Measurements from ENCODE around the gene MTHFD2L. TPM values are rescaled to one million over a fixed set of nuclear protein-coding genes. Genes with fewer than 3 reads are reported as not detected.
A peak's percentile ranks its signal among the peaks of the same experiment; 100 is the strongest.

The MTHFD2L gene
- total RNA-seq, 1 experiment from 2014 or later: 11.6 TPM

- DNase-seq (ENCODE audit: low read depth): no peak
- in situ Hi-C loops (cut with HindIII; ENCODE audit: low pct_unique_long_range_greater_than_20kb, low sequenced_read_pairs): no loop called here
Observed at GRCh38 chr4:74218201-74218600, 60.3 kb downstream of the MTHFD2L start.

DNA sequence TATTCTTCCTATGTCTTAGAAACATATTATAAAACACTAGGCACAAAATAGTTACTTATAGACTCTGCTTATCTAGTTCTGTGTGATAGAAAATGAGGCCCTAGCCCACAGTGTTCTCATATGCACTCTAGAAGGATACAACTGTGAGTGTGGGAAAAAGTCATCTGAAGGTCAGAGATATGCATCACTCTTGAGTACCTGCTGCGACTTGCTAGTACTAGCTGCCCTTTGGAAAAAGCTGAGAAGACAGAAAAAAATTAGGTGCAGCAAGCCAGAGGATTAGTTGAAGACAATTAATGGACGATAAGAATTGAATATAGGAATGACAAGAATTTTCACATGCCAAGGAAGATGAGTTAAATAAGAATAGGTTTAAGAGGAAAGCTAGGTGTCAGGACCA is 61.3 kb downstream of the MTHFD2L start:
- in situ Hi-C loops (cut with HindIII; ENCODE audit: low pct_unique_long_range_greater_than_20kb, low sequenced_read_pairs): no loop called here
- no peak for DNase-seq (ENCODE audit: low read depth)

- in situ Hi-C loops (cut with HindIII; ENCODE audit: low pct_unique_long_range_greater_than_20kb, low sequenced_read_pairs): no loop called here
- DNase-seq (ENCODE audit: low read depth): no peak
Observed at GRCh38 chr4:74223098-74223497, 65.2 kb downstream of the MTHFD2L start.

- DNase-seq (ENCODE audit: low read depth): no peak
- in situ Hi-C loops (cut with HindIII; ENCODE audit: low pct_unique_long_range_greater_than_20kb, low sequenced_read_pairs): no loop called here
Observed at GRCh38 chr4:74223801-74224200, 65.9 kb downstream of the MTHFD2L start.

- DNase-seq (ENCODE audit: low read depth): peak; percentile 59
- in situ Hi-C loops (cut with HindIII; ENCODE audit: low pct_unique_long_range_greater_than_20kb, low sequenced_read_pairs): no loop called here
Observed at GRCh38 chr4:74228691-74229640, 71.0 kb downstream of the MTHFD2L start.

GRCh38 chr4:74230902-74231499 is 73.1 kb downstream of the MTHFD2L start:
- in situ Hi-C loops (cut with HindIII; ENCODE audit: low pct_unique_long_range_greater_than_20kb, low sequenced_read_pairs): no loop called here

DNA sequence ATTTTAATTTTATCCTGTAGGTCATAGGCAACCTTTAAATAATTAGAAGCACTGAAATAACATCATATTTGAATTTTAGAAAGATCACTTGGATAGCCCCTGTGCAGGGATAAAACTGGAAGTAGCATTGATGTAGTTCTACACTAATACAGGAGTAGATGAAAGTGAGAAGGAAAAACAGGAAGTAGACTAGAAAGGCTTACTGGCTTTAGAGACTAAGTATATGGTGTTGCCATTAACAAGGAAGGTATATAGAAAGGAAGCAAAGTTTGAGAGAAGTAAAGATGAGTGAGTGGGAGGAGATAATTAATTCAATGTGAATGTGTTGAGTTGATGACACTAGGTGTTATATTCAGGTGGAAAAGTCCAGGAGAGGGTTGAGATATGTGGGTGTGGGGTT is 77.2 kb downstream of the MTHFD2L start:
- in situ Hi-C loops (cut with HindIII; ENCODE audit: low pct_unique_long_range_greater_than_20kb, low sequenced_read_pairs): no loop called here
- DNase-seq (ENCODE audit: low read depth): no peak

More at GRCh38 chr4:74230902-74231499, 73.1 kb downstream of the MTHFD2L start:
- peak; percentile 80 for DNase-seq (ENCODE audit: low read depth)

DNA sequence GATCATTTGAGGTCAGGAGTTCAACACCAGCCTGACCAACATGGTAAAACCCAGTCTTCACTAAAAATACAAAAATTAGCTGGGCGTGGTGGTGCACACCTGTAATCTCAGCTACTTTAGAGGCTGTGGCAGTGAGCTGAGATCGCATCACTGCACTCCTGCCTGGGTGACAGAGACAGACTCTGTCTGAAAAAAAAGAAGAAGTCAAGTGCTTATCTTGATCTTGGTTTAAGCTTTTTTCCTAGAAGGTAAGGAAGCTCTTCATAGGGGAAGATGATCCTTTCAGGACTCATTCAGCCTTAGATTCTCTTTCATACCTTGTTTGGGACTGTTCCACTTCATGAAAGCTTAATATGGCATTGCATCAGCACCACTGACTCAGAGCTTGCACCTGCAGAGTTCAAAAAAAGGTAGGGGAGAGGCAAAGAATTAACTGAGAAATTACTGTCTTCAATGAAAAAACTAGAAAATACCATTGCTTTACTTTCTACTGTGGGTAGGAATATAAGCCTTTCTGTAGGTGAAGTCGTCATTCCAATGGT is 79.6 kb downstream of the MTHFD2L start:
- DNase-seq (ENCODE audit: low read depth): no peak
- in situ Hi-C loops (cut with HindIII; ENCODE audit: low pct_unique_long_range_greater_than_20kb, low sequenced_read_pairs): no loop called here

- DNase-seq (ENCODE audit: low read depth): no peak
- in situ Hi-C loops (cut with HindIII; ENCODE audit: low pct_unique_long_range_greater_than_20kb, low sequenced_read_pairs): no loop called here
Observed at GRCh38 chr4:74244049-74244448, 86.1 kb downstream of the MTHFD2L start.

- in situ Hi-C loops (cut with HindIII; ENCODE audit: low pct_unique_long_range_greater_than_20kb, low sequenced_read_pairs): no loop called here
- DNase-seq (ENCODE audit: low read depth): no peak
Observed at GRCh38 chr4:74252933-74253332, 95.0 kb downstream of the MTHFD2L start.

GRCh38 chr4:74254386-74254785 is 96.5 kb downstream of the MTHFD2L start:
- in situ Hi-C loops (cut with HindIII; ENCODE audit: low pct_unique_long_range_greater_than_20kb, low sequenced_read_pairs): no loop called here
- no peak for DNase-seq (ENCODE audit: low read depth)

DNA sequence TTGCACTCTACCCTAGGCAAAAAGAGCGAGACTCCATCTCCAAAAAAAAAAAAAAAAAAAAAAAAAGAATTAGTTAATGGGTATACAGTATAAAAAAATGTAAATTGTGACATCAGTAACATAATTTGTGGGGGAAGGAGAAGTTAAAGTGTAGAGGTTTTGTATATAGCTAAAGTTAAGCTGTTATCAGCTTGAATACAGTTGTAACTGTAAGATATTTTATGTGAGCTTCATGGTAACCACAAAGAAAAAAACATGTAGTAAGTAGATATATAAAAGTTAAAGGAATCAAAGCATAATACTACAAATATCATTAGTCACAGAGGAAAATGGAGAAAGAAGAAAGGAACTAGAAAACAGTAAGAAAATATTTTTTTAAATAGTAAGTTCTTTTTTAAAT is 97.2 kb downstream of the MTHFD2L start:
- no peak for DNase-seq (ENCODE audit: low read depth)
- in situ Hi-C loops (cut with HindIII; ENCODE audit: low pct_unique_long_range_greater_than_20kb, low sequenced_read_pairs): no loop called here

DNA sequence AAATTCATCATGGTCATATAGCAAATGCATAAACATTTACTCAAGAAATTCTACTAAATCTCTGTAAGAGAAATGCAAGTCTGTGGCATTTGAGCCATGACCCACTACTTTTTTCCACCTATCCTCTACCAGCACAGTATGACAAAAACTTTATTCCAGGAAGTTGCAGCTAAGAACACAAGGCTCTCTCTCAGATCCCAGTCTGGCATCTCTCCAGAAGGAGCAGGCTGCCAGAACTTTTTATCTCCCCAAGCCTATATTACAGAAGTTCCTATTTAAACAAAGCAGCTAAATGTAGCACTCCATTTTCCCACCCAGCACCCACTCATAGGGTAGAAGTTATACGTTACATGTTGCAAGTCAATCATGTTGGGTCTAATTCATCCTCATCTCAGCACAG is 101.0 kb downstream of the MTHFD2L start:
- DNase-seq (ENCODE audit: low read depth): no peak
- in situ Hi-C loops (cut with HindIII; ENCODE audit: low pct_unique_long_range_greater_than_20kb, low sequenced_read_pairs): no loop called here

DNA sequence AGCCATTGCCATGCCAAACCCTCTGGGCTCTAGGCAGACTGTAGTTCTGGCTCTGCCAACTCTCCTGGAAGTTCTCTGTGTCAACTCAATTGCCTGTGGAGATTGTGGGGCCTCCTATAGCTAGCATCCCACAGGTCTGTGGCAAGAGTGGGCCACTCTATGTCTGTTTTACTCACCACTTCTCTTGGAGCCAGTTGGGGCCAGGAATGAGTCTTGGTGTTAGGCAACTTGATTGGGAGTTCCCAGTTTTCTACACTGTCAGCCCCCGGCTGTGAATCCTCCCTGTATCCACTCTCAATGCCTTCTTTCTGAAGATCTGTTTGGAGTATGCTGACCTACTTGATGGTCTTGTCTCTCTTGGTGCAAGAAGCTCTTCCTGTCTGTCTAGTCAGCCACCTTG is 102.1 kb downstream of the MTHFD2L start:
- in situ Hi-C loops (cut with HindIII; ENCODE audit: low pct_unique_long_range_greater_than_20kb, low sequenced_read_pairs): no loop called here
- no peak for DNase-seq (ENCODE audit: low read depth)

- in situ Hi-C loops (cut with HindIII; ENCODE audit: low pct_unique_long_range_greater_than_20kb, low sequenced_read_pairs): no loop called here
- no peak for DNase-seq (ENCODE audit: low read depth)
Observed at GRCh38 chr4:74262522-74262921, 104.6 kb downstream of the MTHFD2L start.

DNA sequence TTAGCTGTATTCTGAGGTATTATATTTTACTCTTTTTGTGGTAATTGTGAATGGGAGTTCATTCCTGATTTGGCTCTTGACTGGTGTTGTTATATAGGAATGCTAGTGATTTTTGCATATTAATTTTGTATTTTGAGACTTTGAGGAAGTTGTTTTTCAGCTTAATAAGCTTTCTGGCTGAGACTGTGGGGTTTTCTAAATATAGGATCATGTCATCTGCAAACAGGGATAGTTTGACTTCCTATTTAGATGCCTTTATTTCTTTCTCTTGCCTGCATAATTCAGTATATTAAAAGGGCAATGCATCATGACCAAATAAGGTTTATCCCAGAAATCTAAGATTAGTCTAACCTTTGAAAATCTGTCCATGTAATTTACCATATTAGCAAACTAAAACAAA is 105.6 kb downstream of the MTHFD2L start:
- no peak for DNase-seq (ENCODE audit: low read depth)
- in situ Hi-C loops (cut with HindIII; ENCODE audit: low pct_unique_long_range_greater_than_20kb, low sequenced_read_pairs): no loop called here

GRCh38 chr4:74266081-74266480 is 108.2 kb downstream of the MTHFD2L start:
- in situ Hi-C loops (cut with HindIII; ENCODE audit: low pct_unique_long_range_greater_than_20kb, low sequenced_read_pairs): no loop called here
- no peak for DNase-seq (ENCODE audit: low read depth)

- in situ Hi-C loops (cut with HindIII; ENCODE audit: low pct_unique_long_range_greater_than_20kb, low sequenced_read_pairs): no loop called here
- peak; percentile 78 for DNase-seq (ENCODE audit: low read depth)
Observed at GRCh38 chr4:74267998-74268606, 110.2 kb downstream of the MTHFD2L start.

- no peak for DNase-seq (ENCODE audit: low read depth)
- in situ Hi-C loops (cut with HindIII; ENCODE audit: low pct_unique_long_range_greater_than_20kb, low sequenced_read_pairs): no loop called here
Observed at GRCh38 chr4:74268643-74269042, 110.7 kb downstream of the MTHFD2L start.

Measured in Caki2 (cell line).